HG03175 (cell line): ENCODE measurements around the gene SHISA5.

Experiments
- ATAC-seq: cut with Tn5 transposase; IDR thresholded peaks from one replicate; pipeline ENCODE4 v1.9.1; 2021; ENCODE audit warnings: mild to moderate bottlenecking, moderate library complexity; ENCODE audit not compliant: unreplicated experiment

The SHISA5 gene

DNA sequence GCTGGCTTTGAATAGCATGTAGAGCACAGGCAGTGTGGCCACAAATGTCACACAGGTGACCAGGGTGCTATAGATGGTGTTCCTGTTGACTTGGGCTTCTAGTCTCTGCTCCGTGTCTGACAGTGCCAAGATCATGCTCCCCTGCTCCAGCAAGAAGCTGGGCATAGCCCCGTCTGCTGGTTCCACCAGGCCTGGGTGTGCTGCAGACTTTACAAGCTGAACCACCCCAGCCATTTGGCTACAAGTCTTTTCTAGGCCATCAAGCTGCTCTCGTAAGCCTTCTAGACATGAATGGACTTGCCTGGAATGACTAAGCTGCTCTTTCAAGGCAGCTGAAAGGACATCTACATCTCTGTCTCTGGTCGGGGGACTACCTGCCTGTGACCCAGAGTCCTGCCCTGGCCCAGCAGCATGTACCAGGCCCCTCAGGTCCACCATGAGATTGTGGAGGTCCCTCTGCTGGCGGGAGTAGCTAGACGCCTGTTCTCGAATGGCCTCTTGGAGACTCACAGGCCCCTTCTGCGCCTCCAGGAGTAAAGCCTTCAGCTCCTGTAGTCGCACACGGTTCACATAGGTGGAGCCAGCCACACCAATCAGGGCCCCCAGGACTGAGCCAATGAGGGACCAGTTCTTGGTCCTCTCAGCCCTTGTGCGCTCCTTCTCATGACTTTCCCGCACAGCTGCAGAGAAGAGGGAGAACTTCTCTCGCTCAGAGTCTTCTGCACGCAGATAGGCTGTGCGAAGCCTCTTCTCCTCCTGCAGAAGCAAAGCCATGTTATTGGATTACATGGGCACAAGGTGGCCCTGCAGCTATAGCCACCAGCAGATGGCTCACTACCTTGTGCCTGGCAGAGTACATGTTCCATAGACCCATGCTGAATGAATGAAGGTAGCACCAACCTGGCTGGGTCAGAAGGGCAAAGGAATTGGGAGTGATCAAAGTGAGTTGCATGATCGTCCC is 71.3 kb downstream of the SHISA5 start:
- no peak for ATAC-seq

DNA sequence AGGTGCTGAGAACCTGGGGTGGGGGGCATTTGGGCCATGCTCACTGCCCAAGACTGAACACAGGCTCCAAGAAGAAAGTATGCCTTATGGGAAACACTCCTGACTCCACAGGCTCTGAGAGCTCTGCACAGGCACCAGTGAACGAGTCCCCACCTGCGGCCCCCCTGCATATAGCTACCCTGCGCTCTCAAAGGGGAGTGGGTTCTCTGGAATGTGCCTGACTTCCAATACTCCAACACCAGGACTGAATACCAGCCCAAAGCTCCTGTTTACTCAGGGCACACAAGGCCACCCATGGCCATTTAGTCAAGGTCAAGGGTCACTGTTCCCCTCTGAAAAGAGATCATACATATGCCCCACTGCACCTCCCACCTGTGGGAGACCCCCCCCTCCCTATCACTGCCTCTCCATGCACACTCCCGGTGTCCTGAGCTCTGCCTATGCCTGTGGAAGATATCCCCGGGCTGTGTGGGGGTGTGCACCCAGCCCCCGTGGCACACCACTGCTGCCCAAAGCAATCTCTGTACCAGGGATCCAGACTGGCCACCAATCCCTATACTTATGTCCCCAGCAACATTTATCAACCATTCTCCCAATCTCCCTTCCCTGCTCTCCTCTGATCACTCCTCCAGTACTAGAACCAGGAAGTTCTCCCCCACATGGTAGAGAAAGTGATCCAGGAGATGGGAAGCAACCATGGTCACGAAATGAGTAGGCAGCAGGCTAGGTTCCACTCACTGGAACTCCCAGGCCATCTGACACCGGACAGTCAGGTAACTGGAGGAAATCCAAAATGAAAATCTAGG is 72.5 kb downstream of the SHISA5 start:
- no peak for ATAC-seq

DNA sequence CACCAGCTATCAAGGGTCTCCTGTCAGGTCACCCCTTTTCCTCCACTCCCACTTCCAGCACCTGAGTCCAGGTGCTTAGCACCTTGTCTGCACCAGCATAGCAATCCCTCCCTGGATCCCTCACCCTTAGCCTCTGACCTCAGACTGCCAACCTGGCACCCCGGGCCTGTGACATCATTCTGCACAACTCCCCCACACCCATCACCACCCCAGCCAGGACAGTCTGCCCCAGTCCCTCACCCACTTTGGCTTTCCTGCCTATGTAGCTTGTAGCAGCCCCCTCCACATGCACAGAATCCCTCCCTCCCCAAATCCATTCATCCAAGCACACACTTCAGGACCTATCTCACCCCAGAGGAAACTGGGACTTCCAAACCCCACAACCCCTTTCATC is 73.3 kb downstream of the SHISA5 start:
- ATAC-seq: no peak

DNA sequence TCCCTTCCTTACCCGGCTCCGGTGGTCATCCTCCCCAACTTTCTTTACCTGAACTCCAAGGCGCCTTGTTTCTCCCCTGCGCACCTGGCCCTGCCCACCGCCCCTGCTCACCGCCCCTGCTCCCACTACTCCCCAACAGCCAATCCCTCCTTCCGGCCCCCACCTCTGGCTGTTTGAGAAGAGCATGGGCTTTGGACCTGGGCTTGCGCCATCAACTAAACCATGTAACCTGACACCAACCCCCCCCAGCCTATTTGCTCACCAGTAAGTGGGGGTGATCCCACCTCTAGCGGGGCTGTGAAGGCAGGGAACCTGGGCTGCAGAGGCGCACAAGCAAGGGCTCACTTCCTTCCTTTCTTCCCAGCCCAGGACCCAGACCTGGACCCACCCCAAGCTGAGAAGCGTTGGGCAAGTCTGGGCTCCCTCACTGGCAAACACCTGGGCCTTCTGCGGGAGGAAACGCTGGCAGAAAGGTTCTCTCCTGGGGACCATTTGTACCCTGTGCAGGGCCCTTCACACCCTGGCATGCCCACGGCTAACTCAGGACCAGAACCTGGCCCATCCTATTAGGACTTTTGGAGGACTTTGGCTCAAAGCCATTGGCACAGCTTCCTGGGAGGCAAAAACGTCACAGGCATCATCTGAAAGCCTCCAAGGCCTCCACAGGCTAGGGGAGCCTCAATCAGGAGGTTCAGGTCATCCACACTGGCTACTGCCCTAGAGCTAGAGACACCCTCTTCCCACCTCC is 73.8 kb downstream of the SHISA5 start, which contains the start of gene PLXNB1:
Gene PLXNB1 (minus strand): TSS at position 127 of the 748 bp plus-strand sequence. CDS start 5,475 bp downstream, outside the sequence.
- ATAC-seq: no peak

DNA sequence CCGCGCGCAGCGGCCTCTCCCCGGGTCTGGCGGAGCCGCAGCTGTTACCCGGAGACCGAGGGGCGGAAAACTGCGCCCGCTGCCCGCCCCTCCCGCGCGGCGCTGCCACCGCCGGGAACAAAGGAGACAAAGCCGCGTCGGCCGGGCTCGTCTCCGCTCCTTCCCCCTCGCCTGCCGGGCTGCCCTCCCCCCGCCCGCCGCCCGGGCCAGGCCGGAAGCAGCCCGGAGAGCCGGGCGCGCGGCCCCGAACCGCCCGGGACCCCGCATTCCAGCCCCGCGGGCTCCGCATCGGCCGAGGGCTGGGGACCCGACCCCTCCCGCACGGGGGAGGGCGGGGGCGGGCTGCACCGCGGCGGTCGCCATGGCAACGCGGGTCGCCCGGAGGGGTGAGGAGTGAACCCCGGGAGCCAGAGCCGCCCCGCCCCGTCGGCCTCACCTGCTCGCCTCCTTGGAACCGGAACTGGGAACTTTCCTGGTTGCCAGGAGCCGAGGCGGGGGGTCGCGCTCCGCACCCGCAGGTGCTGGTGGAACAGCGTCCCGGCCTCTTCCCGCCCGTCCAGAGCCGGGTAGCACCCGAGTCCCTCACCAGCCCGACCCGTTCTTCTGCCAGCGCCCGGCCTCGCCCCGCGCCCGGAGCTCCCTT is 74.5 kb downstream of the SHISA5 start:
- ATAC-seq: peak; percentile 38

DNA sequence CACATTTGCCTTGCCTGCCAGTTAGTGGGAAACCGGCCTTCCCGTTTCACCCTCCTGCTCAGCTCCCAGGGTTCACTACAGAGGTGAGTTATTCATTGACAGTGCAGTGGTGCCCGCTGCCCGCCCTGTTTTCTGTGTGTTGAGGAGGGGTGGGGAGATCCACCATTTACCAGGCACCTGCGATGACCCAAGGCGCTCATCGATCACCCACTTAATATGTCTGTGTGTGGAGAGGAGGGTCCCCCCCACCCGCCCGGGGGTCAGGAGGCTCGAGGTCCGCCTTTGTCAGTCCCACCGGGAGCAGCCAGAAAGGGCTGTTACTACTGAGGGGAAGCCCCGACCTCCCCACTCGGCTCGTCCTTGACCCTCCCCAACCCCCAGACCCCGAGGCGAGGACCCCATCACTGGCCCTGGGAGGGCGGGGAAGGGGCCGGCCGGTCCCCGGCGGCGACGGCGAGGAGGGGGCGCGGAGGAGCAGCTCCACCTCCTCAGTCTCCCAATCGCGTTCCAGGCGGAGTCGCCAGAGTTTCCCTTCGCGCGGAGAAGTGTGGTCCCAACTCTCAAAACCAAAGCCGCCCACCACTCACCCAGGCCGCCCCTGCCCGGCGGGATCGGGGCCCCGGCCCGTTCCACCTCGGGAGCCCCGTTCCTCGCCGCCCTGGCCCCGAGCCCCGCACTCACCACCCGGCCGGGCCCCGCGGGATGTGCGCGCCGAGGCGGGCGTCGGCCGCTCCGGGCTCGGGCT is 75.2 kb downstream of the SHISA5 start:
- ATAC-seq: peak; percentile 37

DNA sequence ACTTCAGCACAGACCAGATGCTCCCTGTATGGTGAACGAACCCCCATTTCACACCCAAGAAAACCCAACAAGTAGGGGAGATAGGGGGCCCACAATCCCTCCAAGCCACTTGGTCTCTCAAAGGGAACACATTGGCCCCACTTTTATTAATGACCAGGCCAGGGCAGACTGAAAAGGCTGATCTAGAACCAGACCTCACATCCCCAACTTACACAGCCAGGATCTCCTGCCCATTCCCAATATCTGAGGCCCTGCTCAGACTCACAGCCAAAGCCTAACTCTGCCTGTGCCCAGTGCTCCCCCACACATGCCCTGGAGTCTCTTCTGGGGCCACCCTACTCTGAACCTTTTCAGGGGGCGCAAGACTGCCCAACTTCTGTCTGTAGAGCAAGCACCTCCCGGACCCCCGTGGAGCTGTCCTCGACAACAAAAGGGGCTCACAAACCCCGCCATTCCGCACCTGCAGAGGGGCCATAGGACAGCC is 75.8 kb downstream of the SHISA5 start:
- ATAC-seq: no peak

DNA sequence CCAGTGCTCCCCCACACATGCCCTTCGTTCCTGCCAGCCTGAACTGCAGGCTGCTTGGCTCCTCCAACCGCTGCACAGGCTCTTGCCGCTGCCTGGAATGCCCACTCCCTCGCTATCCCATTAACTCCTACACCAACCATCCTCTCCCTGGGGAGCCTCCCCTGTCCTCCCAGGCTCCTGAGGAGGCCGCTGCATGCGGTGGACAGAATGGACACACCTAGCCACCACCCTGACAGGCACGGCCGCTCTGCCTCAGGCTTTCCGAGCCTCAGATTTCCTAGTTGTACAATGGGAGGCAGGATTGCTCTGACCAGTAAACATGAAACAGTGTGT is 76.4 kb downstream of the SHISA5 start:
- no peak for ATAC-seq

DNA sequence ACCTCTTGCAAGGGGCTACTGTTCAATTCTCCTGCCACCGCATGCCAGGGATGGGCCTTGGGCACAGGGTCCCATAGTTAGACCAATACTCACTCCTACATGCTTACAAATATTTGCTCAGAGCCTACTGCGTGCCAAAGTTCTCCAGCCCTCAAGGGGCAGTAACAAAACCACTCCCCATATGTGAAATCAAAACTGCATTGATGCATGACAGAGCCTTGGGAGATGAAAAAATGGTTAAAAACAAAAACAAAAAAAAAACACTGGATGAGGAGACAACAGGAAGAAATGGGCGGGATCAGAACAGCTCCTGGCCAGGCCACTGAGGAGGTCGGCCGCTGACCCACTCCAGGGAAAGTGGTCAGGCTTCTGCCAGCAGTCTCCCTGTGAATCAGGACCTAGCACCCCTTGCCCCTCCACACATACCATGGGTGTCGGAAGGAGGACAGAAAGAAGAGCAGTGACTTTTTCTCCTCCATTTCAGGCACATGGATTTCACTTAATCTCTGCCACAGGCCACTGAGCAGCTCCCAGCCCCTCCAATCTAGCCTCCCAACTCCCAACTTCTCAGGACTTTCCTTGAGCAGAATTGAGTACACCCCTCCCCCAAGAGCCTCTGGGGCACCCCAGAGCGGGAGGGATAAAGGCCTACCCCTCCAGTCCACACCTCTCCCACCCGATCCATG is 76.9 kb downstream of the SHISA5 start:
- ATAC-seq: no peak

DNA sequence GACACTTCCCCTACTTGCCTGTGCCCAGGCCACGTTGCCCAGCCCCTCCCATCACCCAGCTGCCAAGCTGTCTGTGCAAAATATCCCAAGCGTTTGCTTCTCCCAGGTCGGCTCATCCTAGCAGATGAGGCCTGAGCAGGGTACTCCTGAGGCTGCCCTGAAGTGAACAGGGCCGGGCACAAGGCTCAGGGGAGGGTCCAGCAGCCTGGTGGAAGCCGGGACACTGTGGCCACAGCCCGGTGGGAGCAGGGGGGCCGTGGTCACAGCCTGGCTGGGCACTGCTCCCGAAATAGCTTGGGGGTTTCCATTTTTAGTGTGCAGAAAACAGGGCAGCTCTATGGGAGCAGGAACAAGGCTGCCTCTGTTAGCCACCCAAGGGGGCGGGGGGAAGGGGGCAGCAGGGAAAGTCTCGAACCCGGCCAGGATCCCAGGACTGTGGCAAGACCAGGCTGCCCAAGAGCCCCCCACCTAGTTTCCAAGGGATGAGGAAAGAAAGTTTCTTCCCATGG is 77.5 kb downstream of the SHISA5 start:
- no peak for ATAC-seq

DNA sequence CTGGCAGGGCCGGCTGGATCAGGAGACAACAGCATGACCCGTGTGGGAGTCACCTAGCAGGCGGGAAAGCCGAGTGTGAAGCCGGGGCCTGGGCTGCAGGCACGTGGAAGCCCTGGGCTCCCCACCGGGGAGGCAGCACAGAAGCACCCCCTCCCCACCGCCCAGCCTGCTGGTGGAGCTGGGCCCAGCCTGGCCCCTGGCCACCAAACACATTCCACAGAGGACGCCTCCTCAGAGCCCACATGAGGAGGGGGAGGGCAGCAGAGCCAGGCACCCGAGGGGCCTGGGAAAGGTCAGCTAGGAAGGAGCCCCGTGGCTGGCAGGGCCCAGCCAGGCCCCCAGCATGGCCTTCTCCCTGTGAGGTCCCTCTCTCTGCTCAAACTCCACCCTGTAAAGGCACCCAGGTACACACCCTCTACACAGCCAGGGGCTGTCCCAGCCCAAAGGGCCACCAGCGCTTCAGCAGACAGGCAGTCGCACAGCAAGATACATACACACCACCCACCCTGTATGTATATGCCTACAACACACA is 78.6 kb downstream of the SHISA5 start:
- no peak for ATAC-seq

DNA sequence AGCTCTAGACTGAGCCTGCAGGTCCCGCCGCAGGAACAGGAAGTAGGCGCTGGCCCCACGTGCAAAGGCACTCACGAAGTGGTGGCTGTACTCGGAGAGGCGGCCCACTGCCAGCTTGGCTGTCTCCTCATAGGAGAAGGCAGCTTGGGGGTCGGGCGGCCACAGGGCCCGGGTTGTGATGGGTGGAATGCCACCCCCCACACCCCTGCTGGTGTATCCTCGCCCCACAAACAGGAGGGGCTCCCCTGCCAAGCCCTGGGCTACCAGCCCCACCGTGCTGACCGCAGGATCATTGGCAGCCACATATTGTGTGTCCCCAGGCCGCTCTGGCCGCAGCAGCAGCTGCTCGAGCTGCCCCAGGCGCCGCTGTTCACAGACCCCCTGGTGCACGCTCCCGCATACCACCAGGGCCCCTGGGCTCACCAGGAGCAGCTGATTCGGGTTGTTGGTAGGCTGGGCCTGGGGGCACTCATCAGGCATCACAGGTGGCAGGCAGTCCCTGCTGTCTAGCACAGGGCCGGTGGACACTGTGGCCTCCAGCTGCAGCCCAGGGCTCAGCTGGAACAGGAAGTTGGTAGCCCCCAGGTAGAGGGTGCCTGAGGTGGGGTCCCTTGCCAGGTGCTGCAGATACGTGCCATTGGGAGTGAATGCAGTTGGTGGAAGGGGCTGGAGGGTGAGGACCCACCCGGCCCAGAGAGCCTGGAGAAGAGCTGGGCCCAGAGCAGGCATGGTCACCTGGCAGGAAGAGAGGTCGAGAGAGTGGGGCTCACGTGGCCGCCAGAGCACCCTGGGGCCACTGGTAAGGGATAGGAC is 79.9 kb downstream of the SHISA5 start:
- ATAC-seq: no peak

DNA sequence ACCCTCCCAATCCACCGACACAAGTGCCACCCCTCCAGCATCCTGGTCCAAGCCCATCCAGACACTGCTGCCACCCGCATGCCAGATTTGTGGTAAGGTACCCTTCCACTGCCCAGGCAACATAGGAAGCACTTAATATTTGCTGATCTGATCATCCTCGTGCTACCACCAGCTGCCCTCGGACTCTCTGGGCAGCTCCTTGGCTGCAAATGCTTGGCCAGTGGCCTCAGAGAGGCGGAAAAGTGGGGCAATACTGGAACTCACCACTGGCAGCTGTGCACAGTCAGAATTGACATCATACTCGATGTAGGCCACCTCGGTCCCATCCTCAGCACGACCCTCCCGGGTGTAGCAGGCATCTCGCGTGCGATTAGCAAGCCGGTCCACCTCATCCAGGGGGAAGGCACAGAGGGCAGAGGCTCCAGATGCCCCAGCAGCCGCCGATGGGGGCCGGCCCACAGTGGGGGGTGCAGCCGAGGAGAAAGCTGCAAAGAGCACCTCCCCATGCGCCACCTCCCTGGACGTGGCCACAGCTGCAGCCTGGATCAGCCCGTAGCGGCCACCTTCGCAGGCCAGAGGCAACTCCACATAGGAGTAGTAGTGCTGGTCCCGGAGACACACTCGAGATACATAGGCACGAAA is 80.6 kb downstream of the SHISA5 start:
- ATAC-seq: no peak

DNA sequence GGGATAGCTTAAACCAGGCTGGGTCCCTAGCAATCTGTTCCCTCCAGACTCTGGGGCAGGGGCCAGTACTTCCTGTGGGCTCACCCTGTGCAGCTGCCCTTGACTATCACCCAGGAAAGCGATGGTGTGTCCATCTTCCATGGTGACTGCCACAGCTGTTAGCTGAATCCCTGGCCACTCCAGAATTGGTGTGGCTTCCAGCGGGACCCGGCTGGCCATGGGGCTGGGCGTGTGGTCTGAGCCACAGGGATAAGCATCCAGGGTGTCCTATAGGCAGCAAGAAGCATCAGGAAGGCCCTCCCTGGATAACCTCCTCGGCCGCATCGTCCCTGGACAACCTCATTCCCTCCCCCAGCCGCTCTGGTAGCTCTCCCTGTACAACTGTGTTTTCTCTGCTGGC is 81.3 kb downstream of the SHISA5 start:
- ATAC-seq: no peak

DNA sequence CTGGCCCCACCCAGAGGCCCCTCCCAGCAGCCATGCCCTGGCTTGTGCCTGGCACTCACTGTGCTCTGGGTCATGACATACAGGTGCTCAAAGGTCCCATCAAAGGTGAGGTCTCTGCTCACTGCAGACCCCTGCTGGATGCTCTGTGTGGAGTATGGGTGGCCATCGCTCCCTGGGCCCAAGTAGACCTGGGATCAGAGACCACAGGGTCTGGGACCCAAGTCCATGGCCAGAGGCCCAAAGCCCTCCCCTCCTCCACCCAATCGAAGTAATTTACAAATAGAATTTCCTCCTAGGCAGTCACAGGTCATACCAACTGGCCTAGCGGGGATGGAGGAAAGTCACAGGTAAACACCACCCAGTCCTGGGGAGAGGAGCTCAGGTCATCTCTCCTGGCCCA is 81.7 kb downstream of the SHISA5 start:
- no peak for ATAC-seq

DNA sequence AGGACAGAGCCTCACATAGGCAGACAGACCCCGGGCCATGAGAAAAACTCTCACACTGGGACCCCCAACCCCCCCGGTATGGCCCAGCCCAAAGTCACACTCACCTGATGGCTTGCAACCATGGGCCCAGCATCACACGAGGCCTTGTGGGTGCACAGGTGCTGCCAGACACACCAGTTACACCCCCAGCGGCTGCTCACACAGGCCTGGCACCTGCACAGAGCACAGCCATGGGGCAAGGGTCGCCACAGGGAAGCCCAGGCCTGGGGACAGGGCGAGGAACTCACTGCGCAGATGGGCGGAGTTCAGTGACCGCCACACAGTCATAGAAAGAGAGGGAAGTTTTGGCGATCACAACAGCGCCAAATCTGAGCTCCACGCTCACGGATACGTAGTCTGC is 83.4 kb downstream of the SHISA5 start:
- ATAC-seq: no peak

DNA sequence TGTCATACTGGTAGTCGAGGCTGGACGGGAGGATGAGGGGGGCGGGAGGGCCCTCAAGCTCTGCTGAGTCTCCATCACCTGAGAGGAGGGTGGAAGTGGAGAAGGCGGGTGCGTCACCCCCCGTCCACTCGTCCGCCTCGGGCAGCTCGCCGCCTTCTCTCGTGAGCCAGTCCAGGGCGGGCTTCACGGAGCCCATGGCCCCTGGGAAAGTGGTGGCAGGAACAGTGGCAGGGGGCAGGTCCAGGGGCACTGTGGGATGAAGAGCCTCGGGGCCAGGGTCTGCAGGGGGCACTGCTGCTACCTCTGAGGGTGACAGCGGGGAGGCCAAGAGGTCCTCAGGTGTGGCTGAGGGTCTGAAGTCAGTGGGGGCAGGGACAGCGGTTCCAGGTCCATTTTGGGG is 84.4 kb downstream of the SHISA5 start:
- ATAC-seq: no peak

DNA sequence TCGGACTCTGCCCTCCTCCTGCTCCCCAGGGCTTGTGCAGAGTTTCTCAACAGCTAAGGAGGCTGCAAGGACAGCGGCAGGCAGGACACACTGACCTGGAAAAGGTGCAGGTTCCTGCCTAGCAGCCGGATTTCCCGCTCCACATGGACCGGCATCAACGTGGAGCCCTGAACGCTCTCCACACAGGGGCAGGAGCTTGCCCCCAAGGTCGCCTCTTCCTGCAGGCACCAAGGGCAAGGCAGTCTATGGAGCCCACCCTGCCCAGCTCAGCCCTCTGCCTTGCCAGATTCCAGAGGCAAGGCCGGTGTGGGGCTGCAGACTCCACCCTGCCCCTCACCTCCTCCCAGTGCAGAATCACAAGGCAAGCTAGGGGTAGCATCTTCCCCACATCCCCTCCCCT is 84.8 kb downstream of the SHISA5 start:
- ATAC-seq: no peak
